Activated gamma-delta T cell treated with anti-CD3 and anti-CD28 coated beads, Interleukin-2, amount 50 U/mL, for 16 hours (primary cell): ENCODE measurements around the gene FBXO4.
"Not testable (repeated sequence)": the region's sequence is repeated elsewhere in the genome, so short reads cannot be mapped to it uniquely, and the experiment has no call there.

Experiments used
- DNase-seq: peaks from one replicate; pipeline ENCODE4 v3.0.0-alpha.2; 2020; ENCODE audit warnings: low read depth

The FBXO4 gene

GRCh38 chr5:41921874-41922273, 3.2 kb upstream of the FBXO4 start:
- DNase-seq = no peak

DNA sequence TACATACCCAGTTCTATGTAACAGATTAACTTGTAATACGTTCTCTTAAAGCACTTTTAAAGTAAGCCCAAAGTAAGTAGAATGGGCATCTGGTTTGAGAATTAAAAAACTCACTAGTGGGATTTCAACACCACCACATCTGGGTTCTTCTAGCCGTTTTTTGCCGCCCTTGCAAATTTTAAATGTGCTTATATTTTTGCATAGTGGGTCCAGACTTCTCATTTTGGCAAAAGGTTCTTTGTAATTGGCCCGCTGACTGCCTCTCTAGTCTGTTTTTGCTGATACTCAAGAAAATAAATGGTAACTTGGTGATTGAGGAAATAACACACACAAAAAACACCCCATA, 582 bp upstream of the FBXO4 start:
- DNase-seq = no peak

DNA sequence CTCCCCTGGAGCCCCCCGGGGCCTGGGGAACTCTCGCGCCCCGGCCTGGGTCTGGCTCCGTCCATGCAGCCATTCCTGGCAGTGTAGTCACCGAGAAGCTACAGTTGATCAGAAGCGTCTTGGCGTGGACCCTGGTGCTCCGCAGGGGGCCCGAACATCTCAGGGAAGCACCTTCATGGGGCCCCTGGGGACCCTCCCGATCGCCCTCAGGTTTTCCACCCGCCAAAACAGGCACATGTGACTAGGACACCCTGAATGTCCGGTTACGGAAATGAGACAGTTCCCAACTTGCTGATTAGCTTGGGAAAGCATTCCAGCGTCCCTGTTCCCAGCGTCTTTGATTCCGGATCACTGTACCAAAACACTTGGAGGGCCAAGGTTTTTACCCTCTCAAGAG, 472 bp downstream of the FBXO4 start:
- no peak for DNase-seq

DNA sequence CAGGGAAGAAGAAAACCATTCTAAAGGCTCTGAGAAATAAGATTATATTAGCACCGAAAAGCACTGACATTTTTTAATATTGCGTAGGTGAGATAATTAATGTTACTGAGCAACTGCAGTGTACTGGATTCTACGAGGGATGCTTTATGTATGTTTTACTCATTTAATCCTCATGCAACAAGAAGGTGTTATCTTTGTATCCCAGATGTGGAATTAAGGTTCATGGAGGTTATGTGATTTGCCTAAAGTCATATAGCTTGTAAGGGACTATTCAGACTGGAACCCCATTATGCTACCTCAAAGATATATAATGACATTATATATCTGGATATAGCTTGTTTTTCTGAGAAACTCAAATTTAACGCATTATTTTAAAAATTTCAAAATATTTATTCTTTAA, 2.5 kb downstream of the FBXO4 start:
- no peak for DNase-seq

DNA sequence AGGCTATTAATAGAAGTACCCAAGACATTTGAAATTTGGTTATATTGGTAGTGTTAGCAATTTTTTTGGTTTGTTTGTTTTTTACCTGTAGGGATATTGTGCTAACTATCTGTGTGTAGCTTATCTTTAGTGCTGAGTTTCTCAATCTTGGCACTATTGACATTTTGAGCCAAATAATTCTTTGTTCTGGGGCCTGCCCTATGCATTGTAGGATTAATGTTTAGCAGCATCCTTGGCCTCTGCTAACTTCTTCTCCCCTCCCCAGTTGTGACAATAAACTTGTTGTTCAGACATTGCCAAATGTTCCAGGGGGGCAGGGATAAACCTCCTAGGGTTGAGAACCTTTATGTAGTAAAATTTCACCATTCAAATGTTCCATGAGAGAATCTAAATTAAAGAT, 4.0 kb downstream of the FBXO4 start:
- DNase-seq = no peak

DNA sequence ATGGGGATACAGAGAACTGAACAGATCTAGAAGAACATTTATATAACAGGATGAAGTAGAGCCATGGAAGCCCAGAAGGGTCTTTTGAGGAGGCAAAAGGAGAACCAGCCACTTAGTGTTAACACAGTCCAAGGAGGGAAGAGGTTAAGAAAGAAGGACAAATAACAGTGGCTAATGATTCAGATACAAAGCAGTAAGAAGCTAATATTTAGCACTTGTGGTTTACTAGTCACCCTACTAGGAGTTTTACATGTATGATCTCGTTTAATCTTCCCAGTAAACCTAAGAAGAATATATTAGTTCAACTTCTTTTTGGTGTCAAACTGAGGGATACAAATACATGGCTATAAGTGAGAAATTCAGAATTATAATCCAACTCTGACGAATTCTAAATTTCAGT, 7.7 kb downstream of the FBXO4 start:
- DNase-seq = no peak

DNA sequence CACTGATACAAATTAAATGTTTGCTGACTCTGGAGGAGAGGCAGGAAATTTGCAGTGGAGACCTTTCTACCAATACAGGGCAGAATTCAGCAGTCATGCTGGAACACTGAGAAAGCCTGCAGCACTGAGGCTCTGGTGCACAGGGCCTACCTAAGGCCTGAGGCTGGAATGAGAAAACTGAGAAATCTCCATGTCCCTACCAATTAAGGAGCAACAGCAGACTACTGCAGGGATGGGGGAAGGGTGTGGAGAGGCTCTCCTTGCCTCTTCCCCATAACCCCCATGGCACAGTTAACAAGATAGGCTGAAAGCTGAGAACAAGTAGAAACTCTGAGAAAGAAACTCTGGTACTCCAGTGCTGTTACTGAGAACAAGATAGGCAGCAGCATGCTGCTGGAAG, 10.5 kb downstream of the FBXO4 start:
- no peak for DNase-seq

- DNase-seq = no peak
Measured at GRCh38 chr5:41940641-41941040, 15.6 kb downstream of the FBXO4 start.

GRCh38 chr5:41945332-41945955, 20.4 kb downstream of the FBXO4 start:
- DNase-seq = not testable (repeated sequence)

DNA sequence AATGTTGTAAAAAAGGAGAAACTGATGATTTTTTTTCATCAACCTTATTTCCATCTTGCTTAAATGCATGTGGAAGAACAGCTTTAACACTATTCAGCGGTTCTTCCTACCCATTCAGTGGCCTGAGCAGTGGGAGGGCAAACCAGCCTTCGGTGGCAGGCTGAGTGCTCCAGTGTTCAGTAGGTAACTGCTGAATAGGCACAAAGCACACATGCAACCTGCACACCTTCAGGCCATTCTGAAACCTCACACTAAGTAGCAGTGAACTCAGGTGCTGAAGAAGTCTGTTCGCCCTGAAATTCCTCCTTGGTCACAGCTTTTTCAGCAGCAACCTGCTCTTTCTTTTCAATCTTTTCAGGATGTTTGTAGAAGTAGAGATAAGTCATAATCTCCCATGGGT, 26.1 kb downstream of the FBXO4 start:
- DNase-seq = no peak

DNA sequence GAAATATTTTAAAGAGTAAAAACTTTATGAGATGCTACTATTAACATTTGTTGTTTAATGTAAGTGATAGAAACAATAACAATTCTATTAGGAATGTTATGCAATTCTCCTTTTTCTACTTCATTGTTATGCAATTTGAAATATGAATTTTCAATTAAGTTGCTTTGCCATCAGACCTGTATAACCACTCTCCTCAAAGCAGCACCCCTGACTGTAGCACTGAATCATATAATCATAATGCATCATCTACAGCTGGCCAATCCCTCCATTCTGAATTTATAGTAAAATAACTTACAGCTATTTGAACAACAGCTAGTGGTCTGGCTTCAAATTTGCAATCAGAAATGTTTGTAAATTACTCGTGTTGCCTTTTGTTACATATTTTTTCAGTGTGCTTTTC, 29.2 kb downstream of the FBXO4 start:
- DNase-seq = no peak

DNA sequence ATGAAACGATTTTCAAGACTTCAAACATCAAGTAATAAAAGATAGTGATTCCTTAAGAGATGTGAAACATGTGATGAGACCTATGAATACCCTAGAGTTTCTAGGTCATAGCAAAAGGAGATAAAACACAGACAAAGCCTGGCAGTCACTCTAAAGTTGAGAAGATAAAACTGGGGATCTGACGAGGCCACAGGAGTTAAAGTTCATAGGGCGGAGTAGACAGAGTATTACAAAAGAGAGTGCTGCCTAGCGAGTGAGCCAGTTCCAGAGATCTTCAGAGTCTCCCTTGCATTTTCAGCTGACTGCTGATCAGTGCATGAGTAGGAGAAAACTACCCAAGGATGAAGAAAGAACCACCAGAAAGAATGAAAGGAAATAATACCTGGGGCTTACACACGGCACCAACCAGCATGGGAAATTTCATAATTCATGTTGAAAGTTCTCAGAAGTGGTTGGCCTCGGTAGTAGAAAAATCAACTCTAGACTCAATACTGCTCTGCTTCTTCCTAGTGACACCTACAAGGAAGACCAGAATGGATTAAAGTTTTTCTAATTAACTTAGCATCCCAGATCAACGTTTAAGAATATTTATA, 30.4 kb downstream of the FBXO4 start:
- DNase-seq = no peak

GRCh38 chr5:41956943-41957342, 31.9 kb downstream of the FBXO4 start:
- DNase-seq = no peak

GRCh38 chr5:41960481-41960880, 35.4 kb downstream of the FBXO4 start:
- no peak for DNase-seq

- no peak for DNase-seq
Measured at GRCh38 chr5:41961736-41962135, 36.7 kb downstream of the FBXO4 start.

DNA sequence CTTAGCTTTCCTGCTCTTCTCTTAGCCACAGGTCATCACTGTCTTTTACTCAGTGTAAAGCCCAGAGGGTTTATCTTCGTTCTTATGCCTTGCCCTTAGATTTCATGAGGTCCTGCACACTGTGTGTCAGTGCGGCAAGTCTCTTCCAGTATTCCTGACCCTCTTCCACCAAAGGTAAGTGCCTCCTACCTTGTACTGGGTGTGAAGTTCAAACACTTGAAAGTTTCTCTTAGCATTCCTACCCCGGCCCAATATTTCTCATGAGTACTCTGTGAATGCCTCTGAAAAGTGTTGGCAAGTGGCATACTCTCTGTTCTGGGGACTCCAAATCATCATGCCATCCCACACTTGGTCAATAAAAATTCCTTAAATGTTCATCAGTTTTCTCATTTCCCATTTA, 37.4 kb downstream of the FBXO4 start:
- no peak for DNase-seq

DNA sequence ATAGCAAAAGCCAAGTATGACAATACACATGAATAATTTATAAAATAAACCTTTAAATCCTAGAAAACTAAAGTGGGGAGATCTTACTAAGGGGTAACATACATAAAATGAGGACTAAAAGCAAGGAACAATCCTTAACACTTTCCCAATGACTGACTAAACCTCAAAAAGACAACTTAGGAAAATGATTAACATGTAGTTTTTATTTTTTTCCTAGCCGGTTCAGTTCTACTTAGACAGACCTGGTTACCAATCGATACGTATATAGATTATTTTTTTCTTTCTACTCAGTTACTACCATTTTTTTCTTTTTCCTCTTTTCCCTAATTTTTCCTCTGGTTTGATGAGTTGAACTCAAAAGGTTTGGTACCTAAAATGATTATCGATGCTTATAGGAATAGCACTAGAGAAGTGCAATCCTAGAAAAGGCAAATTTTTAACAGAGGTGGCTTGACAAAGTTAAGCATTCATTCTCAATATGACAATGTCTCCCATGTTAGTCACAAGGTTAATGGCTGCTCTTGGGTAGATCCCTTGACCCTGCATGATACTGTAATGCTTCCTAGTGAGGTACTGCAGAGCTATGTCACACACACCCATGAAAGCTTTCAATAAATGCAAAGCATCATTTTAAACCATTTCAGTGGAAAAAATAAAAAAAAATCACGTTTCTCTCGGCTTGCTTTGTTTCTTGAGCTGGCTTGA, 41.5 kb downstream of the FBXO4 start:
- DNase-seq = no peak

DNA sequence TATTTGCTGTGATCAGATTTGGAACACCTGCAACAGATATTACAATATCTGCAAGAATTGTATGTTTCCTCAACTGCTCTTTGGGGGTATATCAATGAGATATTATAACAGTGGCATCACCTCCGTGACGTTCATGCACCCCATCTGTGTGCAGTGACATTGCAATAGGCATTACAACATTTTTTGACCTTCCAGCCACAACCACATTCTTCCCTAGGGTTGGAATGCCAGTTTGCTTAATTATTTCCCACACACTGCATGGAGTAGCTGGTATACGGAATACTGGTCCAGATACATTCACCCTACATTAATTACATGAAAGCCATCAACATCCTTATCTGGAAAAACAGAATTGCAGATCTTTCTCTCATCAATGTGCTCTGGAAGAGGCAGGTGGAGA, 42.3 kb downstream of the FBXO4 start:
- DNase-seq = no peak

GRCh38 chr5:41968153-41968723, 43.2 kb downstream of the FBXO4 start:
- DNase-seq = no peak

- no peak for DNase-seq
Measured at GRCh38 chr5:41973087-41973486, 48.0 kb downstream of the FBXO4 start.

GRCh38 chr5:41973887-41974286, 48.8 kb downstream of the FBXO4 start:
- DNase-seq = no peak

- DNase-seq = no peak
Measured at GRCh38 chr5:41978676-41979075, 53.6 kb downstream of the FBXO4 start.

GRCh38 chr5:41980396-41980795, 55.3 kb downstream of the FBXO4 start:
- DNase-seq = no peak

DNA sequence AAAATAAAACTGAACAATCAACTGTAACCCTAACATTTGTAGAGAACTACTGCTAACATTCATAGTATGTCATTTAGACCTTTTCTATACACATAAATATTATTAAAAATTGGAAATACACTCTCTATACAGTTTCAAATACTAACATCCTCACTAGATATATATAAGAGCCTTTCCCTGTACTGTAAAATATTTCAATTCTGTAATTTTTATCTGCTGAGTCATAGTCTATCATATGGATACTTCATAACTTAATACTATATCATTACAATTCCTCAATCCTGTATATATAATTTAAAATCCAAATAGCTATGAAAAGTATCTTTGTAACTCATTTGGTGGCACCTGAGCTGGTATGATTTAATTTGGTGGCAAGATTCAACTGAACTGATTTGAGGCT, 55.8 kb downstream of the FBXO4 start:
- DNase-seq = no peak
